SK-N-MC (cell line): Measurements from ENCODE around the gene CD38.

Experiments
- DNase-seq: peaks from one replicate; pipeline ENCODE4 v3.0.0-alpha.2; 2011; ENCODE audit warnings: low read depth, low spot score
- H3K27ac ChIP-seq: fragments of 200-600 bp; sonication (generic); 2 replicates; pipeline ENCODE4 v1.5.1; 2016; ENCODE audit warnings: mixed run types
- H3K36me3 ChIP-seq: fragments of 200-600 bp; sonication (generic); 2 replicates; pipeline ENCODE4 v1.6.1; 2017; ENCODE audit warnings: antibody characterized with exemption, low read length, mixed read lengths; ENCODE audit not compliant: insufficient read depth
- H3K4me3 ChIP-seq: fragments of 200-600 bp; sonication (generic); 2 replicates; pipeline ENCODE4 v1.5.1; 2016
- H3K9ac ChIP-seq: fragments of 200-600 bp; sonication (generic); 2 replicates; pipeline ENCODE4 v1.8.0; 2017; ENCODE audit warnings: mixed run types, mixed read lengths; ENCODE audit not compliant: insufficient read length
- H3K9me3 ChIP-seq: fragments of 200-600 bp; sonication (generic); 2 replicates; pipeline ENCODE4 v1.6.1; 2017; ENCODE audit warnings: low read depth, mild to moderate bottlenecking, antibody characterized with exemption, low read length, moderate library complexity, mixed read lengths
- EZH2 ChIP-seq: fragments of 200-600 bp; sonication (generic); IDR thresholded peaks from one replicate; pipeline ENCODE4 v1.6.1; 2017; ENCODE audit warnings: antibody characterized with exemption
- FOXP2 ChIP-seq: optimal IDR thresholded peaks from 2 replicates; pipeline ENCODE3; 2011; ENCODE audit warnings: mild to moderate bottlenecking, moderate library complexity; ENCODE audit not compliant: insufficient read depth; ENCODE audit errors: extremely low read length, control extremely low read depth
- POLR2AphosphoS5 ChIP-seq: IDR thresholded peaks from 2 replicates; pipeline ENCODE4 v1.6.1; 2012; ENCODE audit warnings: mild to moderate bottlenecking, low read depth, low read length, borderline replicate concordance

CD38 gene

DNA sequence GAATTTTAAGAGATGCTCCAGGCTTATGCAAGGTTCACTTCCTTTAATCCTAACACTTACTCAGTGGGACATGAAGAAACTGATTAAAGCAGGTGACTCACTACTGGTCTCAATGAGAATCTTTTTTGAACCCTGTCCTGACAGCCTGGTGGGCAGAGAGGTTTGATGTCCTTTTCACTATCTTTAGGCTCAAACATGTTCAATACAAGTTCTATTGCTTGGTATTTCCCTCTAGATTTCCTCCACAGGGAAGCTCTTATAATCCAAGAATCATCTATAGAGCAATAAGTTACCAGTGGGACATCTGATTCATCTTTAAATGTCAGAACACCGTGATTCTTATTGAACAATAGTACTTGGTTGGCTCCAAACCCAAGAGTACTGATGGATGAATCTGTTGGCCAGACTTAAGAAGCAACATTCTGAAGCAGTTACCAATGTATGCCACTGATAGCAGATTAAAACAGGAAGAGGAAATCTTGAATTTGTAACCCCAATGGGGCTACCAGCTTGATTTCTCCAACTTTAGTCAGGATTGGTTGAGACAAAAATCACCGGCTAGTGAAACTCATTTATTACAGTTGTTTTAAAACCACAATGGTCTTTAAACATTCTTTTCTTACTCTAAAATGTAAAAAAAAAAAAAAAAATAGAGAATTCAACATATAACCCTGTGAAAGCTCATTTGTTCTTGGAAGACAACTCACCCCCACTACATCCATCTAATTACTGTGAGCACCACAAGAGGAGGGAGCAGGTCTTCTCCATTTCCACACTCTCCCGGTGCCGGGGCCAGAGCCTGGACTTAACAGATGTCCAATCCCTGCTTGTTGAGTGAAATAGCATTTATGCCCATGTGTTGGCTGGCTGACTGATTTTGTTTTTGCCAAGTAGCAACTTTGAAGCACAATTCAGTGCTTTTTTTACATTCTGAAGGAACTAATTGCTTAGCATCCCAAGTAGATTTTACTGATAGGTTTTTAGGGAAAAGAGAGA, 117.1 kb downstream of the CD38 start:
- no peak for DNase-seq
- no peaks in the 10 kb centered on the region for H3K36me3 ChIP-seq
- no peak overlapping the region for H3K27ac ChIP-seq
- H3K4me3 ChIP-seq: no peak overlapping the region
- H3K9me3 ChIP-seq: no peaks in the 10 kb centered on the region
- H3K9ac ChIP-seq: no peak overlapping the region
- TF ChIP-seq POLR2AphosphoS5 (no peak), FOXP2 (no peak), EZH2 (no peak)

DNA sequence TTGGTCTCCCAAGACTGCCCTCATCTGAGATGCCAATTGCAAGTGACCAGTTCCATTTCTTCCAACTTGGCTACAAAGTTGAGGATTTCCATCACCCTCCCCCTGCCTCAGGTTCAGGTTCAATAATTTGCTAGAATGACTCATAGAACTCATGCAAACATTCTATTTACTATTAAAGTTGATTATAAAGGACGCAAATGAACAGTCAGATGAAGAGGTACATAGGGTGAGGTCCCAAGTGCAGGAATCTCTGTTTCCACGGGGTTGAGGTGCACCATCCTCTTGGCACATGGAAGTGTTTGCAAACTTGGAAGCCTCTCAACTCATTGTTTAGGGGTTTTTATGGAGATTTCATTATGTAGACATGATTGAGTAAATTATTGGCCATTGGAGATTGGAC, 119.4 kb downstream of the CD38 start:
- no peak overlapping the region for H3K9ac ChIP-seq
- no peak overlapping the region for H3K27ac ChIP-seq
- H3K4me3 ChIP-seq: no peak overlapping the region
- TF ChIP-seq EZH2 (no peak), FOXP2 (no peak), POLR2AphosphoS5 (no peak)
- H3K9me3 ChIP-seq: no peaks in the 10 kb centered on the region
- no peaks in the 10 kb centered on the region for H3K36me3 ChIP-seq
- DNase-seq: no peak

DNA sequence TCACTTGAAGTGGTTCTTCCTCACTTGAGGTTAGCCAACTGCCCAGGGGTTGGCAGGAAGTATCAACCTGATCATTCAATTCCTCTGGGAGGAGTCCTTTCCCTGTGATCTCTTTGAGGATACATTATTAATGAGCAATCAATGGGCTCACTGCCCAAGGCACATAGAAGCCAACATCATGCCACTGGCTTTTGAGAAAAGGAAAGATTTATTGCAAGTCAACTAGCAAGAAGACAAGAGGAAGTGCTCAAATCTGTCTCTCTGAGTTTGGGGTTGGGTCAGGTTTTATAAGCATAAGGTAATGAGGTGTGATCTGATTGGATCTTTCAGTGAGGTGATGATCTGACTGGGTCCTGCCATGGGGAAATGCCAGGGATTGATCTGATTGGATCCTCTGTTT, 120.8 kb downstream of the CD38 start:
- no peak overlapping the region for H3K9ac ChIP-seq
- no peak overlapping the region for H3K4me3 ChIP-seq
- no peak overlapping the region for H3K27ac ChIP-seq
- no peaks in the 10 kb centered on the region for H3K9me3 ChIP-seq
- no peak for TF ChIP-seq POLR2AphosphoS5
- TF ChIP-seq EZH2: no peak
- no peak for TF ChIP-seq FOXP2
- no peak for DNase-seq
- no peaks in the 10 kb centered on the region for H3K36me3 ChIP-seq

DNA sequence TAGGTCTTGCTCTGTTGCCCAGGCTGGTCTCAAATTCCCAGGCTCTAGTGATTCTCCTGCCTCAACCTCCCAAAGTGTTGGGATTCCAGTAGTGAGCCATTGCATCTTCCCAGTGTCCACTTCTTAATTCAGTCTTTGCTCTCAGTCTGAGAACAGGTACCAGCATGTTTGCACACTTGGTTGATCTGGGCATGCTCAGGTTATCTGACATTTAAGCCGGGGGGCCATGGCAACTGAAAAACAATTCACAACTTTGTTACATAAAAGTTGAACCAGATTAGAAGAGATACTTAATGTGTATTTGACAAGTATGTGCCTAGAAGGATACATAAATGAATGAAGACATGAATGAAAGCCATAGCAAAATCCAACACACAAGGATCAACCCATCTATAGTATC, 121.4 kb downstream of the CD38 start:
- Histone ChIP-seq H3K9ac (no peak overlapping the region), H3K9me3 (no peaks in the 10 kb centered on the region), H3K27ac (no peak overlapping the region), H3K4me3 (no peak overlapping the region), H3K36me3 (no peaks in the 10 kb centered on the region)
- DNase-seq: no peak
- TF ChIP-seq POLR2AphosphoS5 (no peak), FOXP2 (no peak), EZH2 (no peak)

DNA sequence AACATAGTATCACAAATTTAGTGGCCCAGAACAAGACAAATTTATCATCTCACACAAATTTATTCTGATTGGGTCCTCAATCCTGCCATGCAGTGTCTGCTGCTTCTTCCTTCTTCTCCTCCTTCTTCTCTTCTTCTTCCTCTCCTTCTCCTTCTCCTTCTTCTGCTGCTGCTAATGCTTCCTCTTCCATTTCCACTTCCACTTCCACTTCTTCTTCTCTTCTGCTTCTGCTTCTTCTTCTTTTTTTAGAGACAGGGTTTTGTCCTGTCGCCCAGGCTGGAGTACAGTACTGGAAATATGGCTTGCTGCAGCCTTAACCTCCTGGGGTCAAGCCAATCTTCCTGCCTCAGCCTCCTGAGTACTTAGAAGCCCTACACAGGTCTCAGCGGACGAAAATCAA, 122.9 kb downstream of the CD38 start:
- no peak for TF ChIP-seq POLR2AphosphoS5
- no peak for TF ChIP-seq EZH2

DNA sequence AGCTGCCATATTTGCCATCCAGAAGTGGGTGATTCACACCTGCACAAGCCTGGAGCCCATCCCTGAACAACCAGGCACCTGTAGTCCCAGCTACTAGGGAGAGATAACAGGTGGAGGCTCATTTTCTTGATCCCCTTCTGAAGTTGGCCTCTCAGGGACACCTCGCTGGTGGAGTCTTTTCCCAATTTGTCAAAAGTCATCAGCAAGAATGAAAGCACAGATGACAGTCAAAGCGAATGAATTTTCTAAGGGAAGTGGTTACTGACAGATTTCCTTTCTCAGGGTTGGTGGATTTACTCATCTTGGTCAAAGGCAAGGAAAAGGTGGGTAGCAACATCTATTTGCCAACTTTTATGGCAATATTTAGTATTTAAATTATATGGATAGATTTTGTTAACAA, 123.9 kb downstream of the CD38 start:
- no peak for DNase-seq
- no peak overlapping the region for H3K27ac ChIP-seq
- TF ChIP-seq POLR2AphosphoS5 (no peak), FOXP2 (no peak), EZH2 (no peak)
- no peaks in the 10 kb centered on the region for H3K36me3 ChIP-seq
- H3K9ac ChIP-seq: no peak overlapping the region
- H3K9me3 ChIP-seq: no peaks in the 10 kb centered on the region
- H3K4me3 ChIP-seq: no peak overlapping the region

More for the DNA sequence above, 122.9 kb downstream of the CD38 start:
- H3K9me3 ChIP-seq: no peaks in the 10 kb centered on the region
- no peak overlapping the region for H3K27ac ChIP-seq
- no peak for DNase-seq
- H3K36me3 ChIP-seq: no peaks in the 10 kb centered on the region
- no peak overlapping the region for H3K4me3 ChIP-seq
- no peak overlapping the region for H3K9ac ChIP-seq

DNA sequence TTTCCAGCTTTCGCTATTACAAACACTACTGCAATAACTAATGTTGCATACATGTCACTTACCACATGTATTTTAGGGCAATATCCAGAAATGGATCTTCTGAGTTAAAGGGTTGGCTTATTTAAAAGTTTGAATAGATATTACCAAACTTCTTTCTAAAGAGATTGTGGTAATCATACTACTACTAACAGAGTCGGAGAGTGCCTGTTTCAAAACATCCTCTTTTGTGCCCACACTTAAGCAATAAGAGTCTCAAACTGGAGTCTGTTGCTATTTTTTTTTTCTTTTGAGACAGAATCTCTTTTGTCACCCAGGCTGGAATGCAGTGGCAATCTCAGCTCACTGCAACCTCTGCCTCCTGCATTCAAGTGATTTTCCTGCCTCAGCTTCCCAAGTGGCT, 124.6 kb downstream of the CD38 start:
- H3K36me3 ChIP-seq: no peaks in the 10 kb centered on the region
- H3K27ac ChIP-seq: no peak overlapping the region
- no peak for DNase-seq
- no peak overlapping the region for H3K9ac ChIP-seq
- no peak overlapping the region for H3K4me3 ChIP-seq
- no peak for TF ChIP-seq FOXP2
- TF ChIP-seq EZH2: no peak
- TF ChIP-seq POLR2AphosphoS5: no peak
- no peaks in the 10 kb centered on the region for H3K9me3 ChIP-seq
